Fibroblast of peridontal ligament (primary cell): Measurements from ENCODE around the gene UFSP1.

Source experiments
- DNase-seq: peaks from one replicate; pipeline ENCODE4 v3.0.0-alpha.2; 2010; ENCODE audit errors: extremely low read depth

UFSP1 gene

DNA sequence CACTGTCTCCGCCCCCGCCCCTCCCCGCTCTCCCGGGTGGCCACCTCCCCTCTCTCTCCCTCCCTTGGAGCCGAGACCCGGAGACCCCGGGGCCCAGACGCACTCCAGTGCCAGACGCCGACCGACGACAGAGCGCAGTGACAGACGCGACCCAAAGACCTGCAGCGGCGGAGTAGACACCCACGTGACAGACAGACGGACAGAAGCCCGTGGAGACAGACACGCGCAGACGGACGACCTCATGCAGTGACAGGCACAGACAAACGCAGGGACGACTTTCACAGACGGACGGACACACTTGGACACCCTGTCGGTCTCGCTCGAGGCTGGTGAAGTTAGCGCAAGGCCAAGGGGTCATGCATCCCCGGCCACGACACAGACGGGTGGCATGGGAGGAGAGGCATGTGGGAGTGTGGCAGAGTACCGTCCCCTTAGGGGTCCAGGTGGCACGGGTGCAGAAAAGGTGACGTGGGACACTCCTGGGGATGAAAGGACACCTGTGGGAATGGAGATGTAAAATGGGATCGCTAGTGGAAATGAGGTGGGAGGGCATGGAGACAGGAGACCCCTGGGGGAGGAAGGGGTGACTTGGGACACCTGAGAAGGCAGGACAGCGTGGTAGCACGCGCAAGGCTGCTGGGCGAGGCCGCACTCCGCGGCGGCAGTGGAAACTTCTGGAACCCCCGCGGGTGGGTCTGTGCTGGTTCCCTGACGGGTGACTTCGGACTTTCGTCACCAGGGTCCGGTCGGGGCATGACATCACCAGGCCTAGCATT is 6.6 kb upstream of the UFSP1 start:
- DNase-seq: no peak

DNA sequence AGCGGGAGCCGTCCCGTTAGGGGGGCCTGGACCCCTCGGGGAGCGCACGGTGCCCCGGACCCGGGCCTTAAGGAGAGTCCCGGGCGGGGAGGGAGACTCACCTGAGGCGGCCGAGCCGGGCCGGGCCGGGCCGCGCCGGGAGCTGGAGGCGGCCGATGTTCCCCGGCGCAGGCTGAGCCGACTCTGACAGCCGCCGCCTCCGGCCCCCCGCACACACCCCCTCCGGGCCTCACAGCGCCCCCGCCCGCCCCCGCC is 6.1 kb upstream of the UFSP1 start, which contains the start of gene ACHE:
Gene ACHE, minus strand, starts transcription at position 188 of the 255 bp plus-strand sequence. CDS start 1,656 bp downstream, outside the sequence.
- no peak for DNase-seq

DNA sequence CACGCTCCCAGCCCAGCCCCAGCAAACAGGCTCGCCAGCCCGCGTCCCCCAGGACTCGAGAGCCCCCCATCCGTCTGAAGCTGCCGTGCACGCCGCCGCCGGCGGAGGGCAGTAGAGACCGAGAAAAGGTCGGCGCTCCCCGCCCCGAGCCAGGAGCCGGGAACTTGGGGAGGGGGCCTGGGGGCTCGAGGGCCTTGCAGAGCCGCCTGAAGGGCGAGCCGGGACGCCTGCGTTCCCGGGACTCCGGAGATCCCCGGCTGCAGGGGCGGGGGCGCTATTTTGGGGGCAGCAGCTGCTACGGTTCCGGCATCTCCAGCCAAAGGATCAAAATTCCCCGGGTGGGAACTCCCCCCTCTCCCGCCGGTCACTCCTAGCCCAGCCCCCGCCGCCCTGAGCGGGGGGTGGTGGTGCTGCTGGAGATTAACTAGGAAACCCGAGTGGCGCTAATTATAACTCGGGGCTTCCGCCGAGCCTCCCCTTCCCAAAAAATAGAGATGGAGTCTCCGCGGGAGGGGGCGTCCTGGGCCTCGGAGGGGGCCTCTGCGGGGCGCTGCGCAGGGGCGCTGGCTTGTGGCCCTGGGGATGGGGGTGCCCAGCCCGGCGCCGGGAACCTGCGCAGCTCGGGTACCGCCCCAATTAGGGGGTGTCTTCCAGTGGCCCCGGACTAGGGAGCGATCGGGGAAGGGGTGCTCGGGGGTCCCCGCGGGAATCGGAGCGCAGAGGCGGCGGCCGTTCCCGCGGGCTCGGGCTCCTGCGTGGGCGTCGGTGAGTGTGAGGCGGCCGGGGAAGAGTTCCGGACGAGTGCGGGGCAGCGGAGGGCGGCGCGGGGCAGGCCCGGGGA is 5.6 kb upstream of the UFSP1 start:
- no peak for DNase-seq

DNA sequence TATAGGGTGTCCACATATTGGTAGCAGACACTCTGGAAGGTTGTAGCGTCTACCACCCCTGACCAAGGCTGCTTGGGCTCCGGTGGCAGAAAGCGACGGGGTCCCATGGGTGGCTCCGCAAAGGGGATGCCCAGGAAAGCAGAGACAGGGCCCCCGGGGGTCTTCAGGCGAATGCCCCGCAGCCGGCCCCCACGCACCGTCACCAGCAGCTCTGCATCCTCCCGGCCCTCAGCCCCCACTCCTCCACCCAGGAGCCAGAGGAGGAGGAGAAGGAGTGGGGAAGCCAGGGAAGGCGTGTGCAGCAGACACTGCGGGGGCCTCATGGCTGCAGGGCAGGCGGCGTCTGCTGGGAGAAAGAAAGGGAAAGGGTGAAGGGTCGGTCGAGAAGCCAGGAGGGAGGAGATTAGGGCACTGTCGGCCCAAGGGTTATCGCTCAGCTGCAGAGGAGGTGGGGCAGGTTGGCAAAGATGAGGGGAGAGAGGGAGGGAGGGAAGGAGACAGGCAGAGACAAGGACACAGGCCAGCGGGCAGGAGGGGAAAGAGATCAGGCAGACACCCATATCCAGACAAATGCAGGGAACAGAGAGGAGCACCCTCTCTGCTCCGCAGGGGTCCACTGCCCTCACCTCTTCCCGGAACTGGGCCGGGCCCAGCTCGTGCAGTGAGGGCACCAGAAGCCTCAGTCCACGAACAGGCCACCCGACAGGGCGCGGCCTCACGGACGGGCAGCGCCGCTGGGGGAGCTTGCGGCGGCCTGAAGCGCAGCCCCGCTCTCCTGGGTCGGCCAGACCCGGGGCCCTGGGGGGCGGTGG is 4.6 kb upstream of the UFSP1 start:
- no peak for DNase-seq

DNA sequence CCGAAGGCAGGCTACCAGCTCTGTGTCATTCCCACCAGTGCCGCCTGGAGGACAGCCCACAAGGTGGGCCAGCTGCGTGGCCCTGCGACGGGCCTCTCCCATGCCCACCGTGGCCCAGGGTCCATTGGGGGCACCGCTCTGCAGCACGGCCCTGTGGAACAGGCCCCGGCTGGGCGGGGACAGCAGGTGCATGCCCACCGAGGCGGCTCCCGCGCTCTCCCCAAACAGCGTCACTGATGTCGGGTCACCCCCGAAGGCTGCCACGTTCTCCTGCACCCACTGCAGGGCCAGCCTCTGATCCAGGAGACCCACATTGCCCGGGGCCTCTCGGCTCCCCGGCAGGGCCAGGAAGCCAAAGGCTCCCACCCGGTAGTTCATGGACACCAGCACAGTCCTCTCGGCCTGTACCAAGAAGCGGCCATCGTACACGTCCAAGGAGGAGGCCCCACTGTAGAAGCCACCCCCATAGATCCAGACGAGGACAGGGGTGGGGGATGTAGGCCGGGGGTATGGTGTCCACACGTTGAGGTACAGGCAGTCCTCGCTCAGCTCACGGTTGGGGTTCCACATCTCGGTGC is 3.9 kb upstream of the UFSP1 start:
- DNase-seq: no peak

DNA sequence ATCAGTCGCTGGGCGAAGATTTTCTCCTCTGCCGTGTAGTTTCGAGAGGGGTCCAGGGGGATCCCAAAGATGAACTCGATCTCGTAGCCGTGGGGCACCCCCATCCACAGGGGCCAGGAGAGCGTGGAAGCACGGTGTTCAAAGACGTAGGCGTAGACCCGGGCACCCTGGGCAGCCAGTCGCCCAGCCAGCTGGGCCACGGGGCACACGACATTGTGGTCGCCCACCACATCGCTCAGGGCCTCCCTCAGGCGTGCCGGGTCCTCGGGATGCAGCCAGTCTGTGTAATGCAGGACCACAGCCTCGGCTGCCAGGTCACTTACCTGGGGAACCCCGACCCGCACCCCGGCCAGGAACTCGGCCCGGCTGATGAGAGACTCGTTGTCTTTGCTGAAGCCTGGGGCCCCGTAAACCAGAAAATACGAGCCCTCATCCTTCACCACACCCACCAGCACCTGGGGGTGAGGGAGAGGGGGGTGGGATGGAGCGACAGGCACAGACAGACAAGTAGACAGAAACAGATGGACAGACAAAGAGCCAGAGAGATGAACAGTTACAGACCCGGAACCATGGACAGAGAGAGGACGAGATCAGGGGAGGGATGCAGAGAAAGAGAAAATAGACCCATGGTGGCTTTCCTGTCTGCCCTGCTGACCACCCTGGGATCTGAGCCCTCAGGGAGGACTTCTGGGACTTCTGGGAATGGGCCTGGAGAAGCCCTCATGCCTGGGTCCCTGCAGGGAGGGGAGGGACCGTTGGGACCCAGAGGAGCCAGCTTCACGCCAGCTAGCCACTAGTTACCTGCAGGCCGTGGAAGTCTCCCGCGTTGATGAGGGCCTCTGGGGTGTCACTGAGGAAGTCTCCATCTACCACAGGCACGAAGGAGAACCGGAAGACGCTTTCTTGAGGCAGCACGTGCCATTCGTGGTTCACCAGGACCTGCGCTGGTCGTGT is 3.1 kb upstream of the UFSP1 start:
- DNase-seq: no peak

DNA sequence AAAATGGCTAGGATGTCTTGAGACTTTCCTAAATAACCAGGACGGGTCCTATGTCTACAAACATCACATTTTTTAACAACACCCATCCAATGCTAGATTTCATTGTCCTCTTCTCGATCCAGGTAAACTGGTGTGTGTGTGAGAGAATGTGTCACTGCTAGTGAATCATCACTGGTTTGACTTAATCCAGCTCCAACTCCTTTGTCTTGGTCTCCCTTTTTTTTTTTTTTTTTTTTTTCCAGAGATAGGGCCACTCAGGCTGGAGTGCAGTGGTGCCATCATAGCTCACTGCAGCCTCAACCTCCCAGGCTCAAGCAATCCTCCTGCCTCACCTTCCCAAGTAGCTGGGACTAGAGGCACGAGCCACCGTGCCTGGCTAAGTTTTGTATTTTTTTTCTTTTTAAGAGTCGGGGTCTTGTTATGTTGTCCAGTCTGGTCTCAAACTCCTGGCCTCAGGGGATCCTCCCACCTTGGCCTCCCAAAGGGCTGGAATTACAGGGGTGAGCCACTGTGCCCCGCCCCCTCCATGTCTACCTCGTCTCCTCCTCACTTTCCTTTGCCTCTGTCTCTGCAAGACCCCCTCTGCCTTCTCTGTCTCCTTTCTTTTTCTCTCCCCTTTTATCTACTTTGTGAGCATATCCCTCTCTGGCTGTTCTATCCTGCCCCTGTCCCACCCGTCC is 2.2 kb upstream of the UFSP1 start:
- no peak for DNase-seq

DNA sequence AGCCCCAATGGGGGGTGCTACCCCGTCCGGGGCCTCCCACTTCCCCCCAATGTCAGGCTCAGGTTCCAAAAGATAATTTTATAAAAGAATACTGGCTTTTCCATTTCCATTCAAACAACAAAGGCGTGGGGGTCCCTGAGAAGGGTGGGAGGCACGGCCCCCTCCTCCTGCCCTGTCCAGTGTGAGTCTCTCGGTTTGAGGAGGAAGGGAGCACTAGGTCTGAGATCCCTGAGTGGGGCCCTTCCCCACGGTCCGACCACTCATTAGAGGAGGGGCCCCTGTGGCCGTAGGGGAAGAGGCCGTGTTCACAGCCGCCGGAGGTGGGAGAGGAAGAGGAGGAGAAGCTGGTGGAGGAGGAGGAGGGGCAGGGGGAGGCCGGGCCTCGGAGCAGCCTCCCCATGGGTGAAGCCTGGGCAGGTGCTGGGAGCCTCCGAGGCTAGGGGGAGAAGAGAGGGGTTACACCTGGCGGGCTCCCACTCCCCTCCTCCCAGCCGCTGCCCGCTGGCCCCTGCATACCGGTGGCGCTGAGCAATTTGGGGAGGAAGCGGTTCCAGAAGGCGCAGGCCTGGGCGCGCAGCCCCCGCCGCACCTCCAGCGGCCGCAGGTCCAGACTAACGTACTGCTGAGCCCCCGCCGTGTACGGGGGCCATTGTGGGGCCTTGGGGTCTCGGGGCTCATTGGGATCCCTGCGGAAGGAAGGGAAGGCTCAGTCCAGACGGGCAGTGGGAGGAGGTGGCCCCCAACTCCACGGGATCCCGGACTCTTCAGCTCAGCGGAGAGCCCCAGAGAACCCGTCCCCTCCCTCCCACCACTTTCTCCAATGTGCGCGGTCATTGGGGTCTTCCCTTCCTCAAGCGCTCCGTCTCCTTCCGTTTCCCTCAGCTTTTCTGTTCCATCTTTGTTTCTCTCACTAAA is 1.4 kb upstream of the UFSP1 start:
- DNase-seq: no peak

DNA sequence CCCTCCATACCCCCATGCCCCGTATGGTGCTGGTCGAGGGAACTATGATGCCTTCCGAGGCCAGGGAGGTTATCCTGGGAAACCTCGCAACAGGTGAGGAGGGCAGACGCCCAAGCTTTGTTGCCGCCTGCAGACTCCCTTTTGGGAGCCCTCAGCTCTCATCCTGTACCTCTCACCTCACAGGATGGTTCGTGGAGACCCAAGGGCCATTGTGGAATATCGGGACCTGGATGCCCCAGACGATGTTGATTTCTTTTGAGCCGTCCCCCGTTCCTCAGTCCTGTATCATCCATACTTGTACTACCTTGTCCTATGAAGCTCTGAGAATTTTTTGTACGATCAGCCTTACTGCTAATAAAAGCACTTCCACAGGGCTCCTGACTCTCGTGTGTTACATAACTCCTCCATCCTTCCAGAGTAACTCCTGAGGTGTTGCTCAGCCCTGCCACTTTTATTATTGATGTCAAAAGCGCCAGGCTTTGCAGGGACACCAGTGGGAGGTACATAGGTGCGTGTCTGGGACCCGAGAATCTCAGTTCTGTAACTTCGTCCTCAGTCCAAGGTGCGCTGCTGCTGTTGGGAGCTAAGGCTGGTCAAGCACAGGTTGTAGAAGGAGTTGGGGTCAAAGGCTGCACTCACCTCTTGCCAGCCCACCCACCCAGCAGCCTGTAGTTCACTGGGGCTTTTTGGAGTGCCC is 1.1 kb downstream of the UFSP1 start:
- no peak for DNase-seq

DNA sequence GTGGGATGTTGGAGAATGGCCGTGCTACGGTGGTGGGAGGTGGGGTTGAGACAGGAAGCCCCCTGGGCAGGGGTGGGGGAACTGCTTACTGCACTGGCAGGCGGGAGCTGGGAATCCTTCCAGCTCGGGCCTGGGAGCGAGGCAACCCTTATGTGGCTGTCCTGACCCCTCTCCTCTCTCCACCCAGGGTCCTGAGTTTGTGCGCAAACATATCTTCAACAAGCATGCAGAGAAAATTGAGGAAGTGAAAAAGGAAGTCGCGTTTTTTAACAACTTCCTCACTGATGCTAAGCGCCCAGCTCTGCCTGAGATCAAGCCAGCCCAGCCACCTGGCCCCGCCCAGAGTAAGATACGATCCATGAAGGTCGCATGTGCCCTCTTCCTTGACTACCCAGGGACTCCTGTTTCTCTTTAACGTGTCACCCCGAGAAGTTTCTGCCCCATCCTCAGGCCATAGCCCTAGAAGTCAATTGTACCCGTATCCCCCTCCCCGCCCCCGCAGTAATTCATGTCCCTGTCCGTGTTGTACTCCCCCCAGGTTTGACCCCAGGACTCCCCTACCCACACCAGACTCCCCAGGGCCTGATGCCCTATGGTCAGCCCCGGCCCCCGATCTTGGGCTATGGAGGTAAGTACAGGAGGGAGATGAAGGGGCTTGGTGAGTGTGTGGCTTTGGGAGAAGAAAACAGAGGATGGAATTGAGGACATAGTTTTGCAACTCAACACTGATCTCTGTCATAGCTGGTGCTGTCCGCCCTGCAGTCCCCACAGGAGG is 1.8 kb downstream of the UFSP1 start:
- DNase-seq: no peak

DNA sequence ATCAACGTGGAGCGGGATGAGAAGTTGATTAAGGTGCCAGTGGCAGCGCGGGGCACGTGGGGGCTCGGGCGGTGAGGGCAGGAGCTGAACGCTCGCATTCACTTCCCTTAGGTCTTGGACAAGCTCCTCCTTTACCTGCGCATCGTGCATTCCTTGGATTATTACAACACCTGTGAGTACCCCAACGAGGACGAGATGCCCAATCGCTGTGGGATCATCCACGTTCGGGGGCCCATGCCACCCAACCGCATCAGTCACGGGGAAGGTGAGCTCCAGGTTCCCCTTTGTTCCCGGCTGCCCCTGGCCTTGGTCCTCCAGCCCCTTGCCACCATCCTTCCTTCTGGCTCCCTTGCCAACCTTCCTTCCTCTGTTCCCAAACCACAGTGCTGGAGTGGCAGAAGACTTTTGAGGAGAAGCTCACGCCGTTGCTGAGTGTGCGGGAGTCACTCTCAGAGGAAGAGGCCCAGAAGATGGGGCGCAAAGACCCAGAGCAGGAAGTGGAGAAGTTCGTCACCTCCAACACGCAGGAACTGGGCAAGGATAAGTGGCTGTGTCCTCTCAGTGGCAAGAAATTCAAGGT is 2.5 kb downstream of the UFSP1 start:
- no peak for DNase-seq

DNA sequence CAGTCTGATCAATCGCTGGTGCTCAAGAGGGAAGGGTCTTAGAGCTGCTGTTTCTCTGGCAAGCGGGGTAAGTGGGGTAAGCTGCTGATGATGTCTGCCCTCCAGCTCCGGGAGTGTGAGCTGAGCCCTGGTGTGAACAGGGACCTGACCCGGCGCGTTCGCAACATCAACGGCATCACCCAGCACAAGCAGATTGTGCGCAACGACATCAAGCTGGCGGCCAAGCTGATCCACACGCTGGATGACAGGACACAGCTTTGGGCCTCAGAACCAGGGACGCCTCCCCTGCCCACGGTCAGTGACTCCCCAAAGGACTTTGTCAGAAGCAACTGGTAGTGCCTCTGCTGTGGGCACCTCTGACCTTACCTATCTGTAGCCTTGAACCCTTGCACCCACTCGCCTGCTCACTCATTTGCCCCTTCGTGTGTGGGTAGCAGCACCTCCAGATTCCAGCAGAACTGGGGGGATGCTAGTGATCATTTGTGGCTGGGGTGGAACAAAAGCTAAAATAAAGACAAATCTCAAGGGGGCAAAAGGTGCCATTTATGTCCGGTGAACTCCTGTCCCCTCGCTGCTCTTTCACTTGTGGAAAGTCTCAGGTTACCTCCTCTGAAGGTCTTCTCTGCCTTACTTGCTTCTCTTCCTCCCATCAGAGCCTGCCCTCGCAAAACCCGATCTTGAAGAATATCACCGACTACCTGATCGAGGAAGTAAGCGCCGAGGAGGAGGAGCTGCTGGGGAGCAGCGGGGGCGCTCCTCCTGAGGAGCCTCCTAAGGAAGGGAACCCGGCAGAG is 3.2 kb downstream of the UFSP1 start:
- no peak for DNase-seq

DNA sequence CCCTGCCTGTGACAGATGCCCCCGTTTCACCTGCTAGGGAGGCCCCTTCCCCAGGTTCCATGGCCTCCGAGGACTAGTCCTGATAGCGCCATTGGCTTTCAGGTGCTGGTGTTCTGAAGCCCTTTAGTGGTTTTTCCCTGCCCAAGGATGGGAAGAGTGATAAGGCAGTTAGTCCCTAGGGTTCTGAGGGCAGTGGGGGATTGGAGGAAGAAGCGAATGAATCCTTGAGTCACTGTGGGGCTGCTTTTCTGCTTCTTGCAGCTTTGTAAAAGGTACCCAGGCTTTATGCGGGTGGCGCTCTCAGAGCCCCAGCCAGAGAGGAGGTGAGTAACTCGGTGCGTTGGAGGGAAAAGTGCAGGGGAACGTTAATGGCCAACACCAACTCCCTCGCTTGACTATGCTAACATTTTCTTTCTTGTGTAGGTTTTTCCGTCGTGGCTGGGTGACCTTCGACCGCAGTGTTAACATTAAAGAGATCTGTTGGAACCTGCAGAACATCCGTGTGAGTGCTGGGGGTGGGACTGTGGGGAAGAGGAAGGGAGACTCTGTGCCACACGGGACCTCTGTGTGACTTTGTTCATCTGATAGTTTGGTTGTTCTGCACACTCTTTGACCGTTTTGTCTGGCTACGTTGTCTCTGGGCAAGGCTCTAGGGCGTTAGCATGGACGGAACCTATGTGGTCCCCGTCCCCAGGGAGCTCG is 3.9 kb downstream of the UFSP1 start:
- no peak for DNase-seq

DNA sequence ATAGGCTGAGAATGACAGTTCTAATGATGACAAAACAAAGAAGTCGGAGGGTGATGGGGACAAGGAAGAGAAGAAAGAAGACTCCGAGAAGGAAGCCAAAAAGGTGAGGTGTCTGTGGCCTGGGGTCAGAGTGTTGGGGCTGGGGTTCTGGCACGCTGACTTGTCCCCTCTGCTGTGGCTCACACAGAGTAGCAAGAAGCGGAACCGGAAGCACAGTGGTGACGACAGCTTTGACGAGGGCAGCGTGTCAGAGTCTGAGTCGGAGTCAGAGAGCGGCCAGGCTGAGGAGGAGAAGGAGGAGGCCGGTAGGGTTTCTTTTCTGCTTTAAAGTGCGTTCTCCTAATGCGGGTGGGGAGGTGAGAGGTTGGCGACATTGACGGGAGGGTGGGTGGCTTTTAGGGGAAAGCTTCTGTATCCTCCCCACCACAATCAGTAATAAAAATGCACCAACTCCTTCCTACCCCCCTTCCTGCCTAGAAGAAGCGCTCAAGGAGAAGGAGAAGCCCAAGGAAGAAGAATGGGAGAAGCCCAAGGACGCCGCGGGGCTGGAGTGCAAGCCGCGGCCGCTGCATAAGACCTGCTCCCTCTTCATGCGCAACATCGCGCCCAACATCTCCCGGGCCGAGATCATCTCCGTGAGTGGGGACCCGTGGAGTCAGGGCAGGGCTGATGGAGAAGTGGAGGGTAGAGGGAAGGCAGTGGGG is 4.6 kb downstream of the UFSP1 start:
- DNase-seq: no peak

DNA sequence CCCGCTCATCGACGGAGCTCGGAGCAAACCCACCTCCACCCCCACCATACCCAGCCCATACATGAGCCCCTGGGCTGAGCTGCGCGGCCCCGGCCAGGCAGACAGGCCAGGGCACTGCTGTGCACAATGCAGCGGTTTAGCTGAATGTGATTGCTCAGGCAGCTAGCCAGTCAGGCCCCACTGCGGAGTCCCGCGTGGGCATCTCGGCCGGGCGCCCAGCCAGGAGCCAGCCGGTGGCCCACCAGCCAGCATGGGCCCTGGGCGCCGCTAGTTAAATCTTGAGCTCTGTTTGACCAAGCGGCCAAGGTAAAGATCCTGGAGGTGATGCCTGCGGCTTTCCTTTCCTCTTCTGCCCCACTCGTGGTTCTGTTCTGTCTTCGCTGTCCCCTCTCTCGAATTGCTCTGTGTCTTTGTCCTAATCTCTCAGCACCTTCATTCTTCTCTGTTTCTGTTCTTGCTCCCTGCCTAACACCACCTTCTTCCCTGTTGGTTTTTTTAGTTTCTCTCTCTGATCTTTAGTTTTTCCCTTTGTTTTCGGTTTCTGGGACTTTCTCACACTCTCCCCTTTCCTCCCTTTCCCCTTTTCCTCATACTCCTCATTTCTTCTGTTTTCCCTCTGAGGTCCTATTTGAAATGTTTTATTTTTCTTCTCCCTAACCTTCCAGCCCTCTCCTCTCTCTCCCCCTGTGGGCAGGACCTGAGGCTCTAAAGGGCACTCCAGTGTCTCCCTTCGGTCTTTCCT is 6.6 kb downstream of the UFSP1 start:
- no peak for DNase-seq
